Measurements from ENCODE around the gene GIPC3.

Gene GIPC3

DNA sequence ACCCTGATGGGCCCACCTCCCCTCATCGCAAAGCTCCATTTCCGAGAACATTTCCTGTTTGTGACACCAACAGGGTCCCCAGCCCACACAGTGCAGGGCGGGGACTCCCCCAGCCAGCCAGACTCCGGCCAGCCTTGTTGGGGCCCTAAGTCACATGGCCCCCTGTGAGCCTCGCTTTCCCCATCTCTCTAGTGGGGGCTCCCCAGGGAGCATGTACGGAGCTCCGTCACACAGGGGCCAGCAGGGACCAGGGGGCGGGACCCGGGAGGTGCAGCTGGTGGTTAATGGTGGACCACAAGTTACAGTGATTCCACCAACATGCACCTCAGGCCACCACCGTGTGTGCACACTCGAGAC, 19.7 kb downstream of the GIPC3 start:
- DNase-seq (ENCODE audit: low read depth, low spot score), result no peak

GRCh38 chr19:3605361-3605760, 20.1 kb downstream of the GIPC3 start:
- no peak for DNase-seq (ENCODE audit: low read depth, low spot score)

- DNase-seq (ENCODE audit: low read depth, low spot score), result no peak
Observed at GRCh38 chr19:3605770-3606169, 20.5 kb downstream of the GIPC3 start.

DNA sequence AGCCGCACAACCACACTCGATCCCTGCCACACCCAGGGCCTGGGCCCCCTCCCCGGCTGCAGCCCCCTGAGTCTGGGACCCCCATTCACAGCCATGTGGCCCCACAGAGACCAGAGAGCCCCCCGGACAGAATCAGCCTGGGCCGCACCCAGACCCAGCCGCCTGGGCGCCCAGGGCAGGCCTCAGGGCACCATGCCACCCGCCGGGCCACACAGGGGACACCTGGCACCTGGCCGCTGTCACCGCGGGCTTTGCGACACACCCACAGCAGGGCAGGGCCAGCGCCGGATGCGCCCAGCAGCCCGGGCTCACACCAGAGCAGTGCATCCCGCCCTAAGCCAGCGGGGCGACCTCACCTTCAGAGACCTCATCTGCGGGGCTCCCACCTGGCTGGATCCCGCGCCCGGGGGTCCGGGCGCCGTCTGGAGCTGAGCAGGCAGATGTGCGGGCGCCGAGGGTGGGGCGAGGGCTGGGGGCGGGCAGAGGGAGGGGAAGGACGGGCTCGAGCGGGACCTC, 21.0 kb downstream of the GIPC3 start:
- no peak for DNase-seq (ENCODE audit: low read depth, low spot score)

DNA sequence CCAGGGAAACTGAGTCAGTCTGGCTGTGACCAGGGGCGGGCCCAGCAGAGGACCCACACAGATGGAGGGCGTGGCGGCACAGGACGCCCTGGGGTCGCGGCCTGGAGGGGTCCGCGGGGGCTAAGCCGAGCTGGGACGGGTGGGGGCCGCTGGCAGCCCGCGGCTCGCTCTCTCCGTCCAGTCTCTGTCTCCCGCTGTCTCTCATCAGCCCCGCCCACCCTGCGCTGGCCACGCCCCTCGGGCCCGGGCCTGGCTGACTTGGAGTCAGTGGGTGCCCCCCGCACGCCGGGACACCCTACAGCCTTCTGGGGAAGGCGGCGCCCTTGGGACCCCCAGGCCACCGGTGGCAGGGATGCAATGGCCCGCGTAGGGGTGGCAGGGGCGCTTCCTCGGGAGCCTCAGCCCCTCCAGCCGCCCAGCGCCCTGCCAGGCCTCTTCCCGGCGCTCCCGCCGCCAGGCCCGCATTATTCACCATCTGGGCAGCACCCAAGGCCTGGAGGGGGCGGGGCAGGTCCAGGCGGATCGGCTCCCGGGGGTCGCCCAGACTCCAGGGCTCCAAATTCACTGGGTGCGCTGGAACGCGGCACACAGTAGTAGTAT, 21.5 kb downstream of the GIPC3 start, which contains the start of gene TBXA2R:
TSS of gene TBXA2R (minus strand) at position 186 of the 600 bp plus-strand sequence. CDS start 6,241 bp downstream, outside the sequence.
- DNase-seq (ENCODE audit: low read depth, low spot score), result peak; percentile 80

- peak; percentile 57 for DNase-seq (ENCODE audit: low read depth, low spot score)
Observed at GRCh38 chr19:3607303-3608078, 22.2 kb downstream of the GIPC3 start.

GRCh38 chr19:3608079-3608641, 22.9 kb downstream of the GIPC3 start:
- DNase-seq (ENCODE audit: low read depth, low spot score), result no peak

- DNase-seq (ENCODE audit: low read depth, low spot score), result no peak
Observed at GRCh38 chr19:3608750-3609322, 23.6 kb downstream of the GIPC3 start.

DNA sequence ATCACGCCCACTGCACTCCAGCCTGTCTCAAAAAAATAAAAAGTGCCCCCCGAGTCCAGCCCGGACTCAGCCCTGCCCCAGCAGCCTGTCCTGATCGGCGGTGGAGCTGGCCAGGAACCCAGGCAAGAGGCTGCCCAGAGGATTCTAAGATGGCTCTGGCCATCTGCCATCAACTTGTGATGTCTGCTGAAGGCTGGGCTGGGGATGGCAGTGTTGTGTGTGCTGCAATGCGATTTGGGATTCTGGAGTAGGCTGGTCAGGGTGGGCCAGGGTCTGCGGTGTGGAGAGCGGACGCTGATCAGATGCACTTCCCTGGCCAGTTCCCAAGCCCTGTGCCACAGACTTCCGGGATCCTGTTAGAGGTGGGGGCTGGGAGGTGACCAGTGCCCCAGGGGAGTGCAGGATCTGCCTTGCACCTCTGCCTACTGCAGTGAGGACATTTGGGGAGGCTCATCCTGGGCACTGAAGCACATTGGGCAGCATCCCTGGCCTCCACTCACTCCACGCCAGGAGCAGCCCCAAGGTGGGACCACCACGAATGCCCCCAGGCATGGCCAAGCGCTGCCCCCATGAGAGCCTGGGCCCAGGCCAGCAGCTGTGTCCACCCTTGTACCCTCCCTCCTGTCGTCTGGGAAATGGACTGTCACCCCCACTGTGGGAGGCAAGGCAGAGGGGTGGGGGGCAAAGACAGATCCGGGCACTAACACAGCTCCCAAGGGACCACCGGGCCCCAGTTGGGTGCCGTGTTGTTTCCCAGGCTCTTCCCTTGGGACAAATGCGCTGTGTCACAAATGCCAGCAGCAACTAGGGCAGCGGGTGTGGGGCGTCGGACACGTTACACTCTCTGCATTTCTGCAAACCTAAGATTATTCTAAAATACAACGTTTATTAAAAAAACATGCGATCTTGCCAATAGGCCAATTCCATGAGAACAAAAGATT, 24.8 kb downstream of the GIPC3 start:
- no peak for DNase-seq (ENCODE audit: low read depth, low spot score)

GRCh38 chr19:3610745-3611717, 25.8 kb downstream of the GIPC3 start:
- DNase-seq (ENCODE audit: low read depth, low spot score), result no peak

GRCh38 chr19:3611841-3612240, 26.6 kb downstream of the GIPC3 start:
- DNase-seq (ENCODE audit: low read depth, low spot score), result no peak

DNA sequence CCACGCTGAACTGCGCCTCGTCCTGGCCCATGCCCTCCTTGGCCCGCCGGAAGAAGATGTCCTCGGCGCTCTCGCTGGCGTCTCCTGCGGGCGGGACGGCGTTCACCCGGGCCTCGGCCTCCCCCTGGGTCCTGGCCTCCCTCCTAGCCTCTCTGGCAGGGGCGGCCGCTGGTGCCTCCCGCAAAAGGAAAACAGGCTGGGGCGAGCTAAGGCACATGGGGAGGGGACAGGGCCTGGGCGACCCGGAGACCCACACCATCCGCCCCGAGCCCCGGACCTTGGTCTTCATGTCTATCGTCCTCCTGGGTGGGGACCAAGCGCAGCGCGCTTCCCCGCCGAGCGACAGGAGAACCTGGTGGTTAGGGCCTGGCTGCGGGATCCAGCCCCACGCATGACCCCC, 27.1 kb downstream of the GIPC3 start:
- no peak for DNase-seq (ENCODE audit: low read depth, low spot score)

DNA sequence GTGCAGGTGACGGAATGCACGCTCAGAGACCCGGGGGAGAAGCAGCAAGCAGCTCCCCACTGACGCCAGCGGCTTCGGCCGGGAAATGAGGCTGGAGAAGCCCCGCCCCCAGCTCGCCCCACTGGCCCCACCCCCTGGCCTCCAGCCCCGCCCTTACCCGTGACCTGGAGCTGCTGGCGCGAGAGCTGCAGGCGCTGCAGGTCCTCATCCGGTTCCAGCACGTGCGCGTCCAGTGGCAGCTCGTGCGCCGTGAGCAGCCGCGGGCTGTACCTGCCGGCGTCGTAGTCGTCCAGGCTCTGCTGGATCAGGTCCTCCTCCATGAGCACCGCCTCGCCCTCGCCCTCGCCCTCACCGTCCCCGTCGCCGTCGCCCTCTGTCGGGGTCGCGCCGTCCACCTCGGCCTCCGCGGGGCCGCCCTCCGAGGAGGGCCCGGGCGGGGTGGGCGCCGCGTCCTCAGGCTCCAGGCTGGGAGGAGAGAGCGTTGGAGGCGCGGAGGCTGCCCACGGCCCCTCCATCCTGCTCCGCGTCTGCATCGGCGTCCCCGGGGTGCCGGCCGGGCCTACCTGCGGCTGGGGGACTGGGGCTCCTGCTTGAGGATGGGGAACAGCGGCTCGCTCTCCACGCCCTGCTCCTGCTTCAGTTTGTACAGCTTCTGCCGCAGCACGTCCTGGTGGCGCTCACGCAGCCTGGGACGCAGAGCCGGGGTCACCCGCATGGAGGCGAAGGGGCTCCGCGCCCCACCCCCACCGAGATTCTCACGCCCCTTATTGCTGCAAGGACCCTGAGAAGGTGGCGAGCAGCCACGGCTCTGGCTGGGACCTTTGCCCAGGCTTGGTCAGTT, 27.8 kb downstream of the GIPC3 start:
- DNase-seq (ENCODE audit: low read depth, low spot score), result no peak

DNA sequence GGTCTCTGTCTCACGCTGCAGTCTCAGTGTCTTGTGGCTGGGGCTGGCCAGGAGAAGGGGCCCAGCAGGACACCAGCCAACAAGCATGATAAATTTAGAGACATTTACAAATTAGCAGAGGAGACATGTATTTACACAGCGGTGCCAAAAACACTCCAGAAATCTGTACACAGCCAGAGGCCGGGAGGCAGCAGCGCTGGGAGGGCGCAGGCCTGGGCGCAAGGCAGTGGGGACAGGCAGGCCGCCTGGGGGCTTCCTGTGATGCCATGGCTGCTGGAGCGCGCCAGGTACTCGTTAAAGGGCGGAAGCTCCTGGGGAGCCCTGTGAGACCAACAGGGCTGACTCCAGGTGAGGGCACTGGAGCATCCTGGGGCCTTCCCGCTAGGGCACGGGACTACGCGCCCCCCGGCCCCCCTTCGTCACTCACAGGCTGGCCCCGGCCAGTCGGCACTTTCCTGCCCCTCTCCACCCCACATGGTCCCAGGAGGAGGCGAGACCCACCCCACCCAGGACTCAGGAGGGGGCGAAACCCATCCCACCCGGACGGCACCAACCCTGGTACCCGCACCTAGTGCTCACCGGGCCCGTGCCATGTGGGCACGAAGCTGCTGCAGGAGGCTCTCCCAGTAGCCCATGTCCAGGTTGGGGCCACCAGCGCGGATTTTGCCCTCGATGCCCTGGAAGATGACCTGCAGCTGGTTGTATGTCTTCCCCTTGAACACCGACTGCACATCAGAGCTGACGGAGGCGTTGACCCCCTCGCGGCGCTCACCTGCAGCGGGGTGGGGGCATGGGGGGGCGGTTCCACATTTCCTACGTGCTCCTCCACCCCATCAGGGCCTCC, 28.8 kb downstream of the GIPC3 start:
- no peak for DNase-seq (ENCODE audit: low read depth, low spot score)

DNA sequence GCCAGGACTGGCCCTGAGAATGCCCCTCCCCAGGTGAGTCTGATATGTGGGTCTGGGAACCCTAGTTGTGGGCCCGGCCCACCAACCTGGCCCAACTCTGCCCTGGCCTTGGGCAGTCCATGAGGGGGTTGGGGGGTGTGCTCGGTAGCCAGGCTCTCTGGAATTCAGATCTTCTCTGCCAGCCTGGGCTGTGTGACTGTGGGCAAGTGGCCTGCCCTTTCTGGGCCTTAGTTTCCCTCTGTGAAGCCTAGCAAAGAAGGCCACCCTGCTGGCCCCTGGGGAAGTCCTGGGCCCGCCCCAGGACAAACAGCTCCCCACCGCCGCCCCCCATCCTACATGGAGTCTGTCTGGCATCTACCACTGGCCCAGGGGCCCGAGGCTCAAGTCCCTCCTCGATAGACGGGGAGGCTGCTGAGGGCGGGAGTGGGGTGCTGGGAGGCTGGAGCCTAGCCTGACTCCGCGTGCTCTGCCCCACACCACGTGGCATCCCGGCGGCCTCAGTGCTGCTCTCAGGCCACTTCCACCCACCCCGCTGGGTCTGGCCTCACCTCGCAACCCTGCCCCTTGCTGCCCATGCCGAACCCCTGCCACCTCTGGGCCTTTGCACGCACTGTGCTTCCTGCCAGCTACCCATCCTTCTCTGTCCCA, 29.7 kb downstream of the GIPC3 start:
- DNase-seq (ENCODE audit: low read depth, low spot score), result no peak

DNA sequence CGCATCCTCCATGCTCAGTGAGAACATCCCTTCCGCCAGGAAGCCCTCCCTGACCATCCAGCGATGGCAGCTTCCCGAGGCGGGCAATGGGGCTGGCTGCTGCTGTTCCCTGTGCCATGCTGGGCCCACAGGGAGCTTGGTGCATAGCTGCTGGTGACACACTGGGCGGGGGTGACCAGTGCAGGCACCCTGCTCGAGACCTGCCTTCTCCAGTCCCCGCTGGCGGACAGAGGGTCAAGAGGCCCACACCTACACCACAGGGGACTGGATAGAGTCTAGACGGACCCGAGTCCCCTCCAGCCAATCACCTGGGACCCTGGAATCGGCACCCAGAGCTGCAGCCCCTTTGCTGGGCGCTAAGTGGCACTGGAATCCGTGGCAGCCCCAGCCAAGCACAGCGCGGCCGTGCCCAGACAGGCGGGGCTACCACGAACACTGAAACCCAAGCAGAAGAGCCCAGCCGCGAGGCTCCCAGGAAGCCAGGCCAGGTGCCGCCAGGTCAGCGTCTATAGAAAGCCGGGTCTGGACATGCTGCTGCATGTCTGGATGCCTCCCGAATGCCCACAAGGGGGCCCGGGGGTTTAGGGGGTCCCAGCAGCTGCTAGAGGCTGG, 30.4 kb downstream of the GIPC3 start:
- no peak for DNase-seq (ENCODE audit: low read depth, low spot score)

- DNase-seq (ENCODE audit: low read depth, low spot score), result no peak
Observed at GRCh38 chr19:3617463-3617862, 32.2 kb downstream of the GIPC3 start.

Measured in astrocyte of the hippocampus (primary cell).